ENCODE data around the gene FHIT.

- no peak for TF ChIP-seq CTCF (conservative IDR thresholded peaks at IDR 0.05)
- TF ChIP-seq EZH2 (IDR thresholded peaks at IDR 0.05; ENCODE audit: low read depth) = no peak
These were observed 1066.1 kb downstream of the FHIT start for GRCh38 chr3:60185161-60185560.

Data from PC-9 (cell line).